ENCODE data around the gene GMDS.

DNA sequence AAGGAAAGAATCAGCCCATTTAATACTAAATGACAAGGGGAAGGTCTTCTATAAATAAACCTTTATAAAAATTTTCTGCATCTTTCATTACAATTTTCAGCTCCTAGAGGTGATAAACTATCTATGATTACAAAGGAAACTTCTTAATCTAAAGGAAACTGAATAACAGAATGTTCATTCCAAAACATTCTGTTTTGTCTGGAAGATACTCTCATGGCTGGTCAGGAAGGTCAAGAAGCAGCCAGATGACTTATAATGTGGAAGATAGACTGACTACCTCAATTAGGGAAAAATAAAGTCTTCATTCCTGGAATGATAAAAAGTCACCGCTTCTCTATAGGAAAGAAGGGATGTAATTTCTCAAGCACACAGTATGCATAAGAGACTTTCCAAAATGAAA, 131.3 kb downstream of the GMDS start:
- TF ChIP-seq, protein P1, sequence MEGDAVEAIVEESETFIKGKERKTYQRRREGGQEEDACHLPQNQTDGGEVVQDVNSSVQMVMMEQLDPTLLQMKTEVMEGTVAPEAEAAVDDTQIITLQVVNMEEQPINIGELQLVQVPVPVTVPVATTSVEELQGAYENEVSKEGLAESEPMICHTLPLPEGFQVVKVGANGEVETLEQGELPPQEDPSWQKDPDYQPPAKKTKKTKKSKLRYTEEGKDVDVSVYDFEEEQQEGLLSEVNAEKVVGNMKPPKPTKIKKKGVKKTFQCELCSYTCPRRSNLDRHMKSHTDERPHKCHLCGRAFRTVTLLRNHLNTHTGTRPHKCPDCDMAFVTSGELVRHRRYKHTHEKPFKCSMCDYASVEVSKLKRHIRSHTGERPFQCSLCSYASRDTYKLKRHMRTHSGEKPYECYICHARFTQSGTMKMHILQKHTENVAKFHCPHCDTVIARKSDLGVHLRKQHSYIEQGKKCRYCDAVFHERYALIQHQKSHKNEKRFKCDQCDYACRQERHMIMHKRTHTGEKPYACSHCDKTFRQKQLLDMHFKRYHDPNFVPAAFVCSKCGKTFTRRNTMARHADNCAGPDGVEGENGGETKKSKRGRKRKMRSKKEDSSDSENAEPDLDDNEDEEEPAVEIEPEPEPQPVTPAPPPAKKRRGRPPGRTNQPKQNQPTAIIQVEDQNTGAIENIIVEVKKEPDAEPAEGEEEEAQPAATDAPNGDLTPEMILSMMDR (optimal IDR thresholded peaks at IDR 0.05 in 1 of 3, IDR thresholded peaks at IDR 0.05 in 1 of 3, conservative IDR thresholded peaks at IDR 0.05 in 1 of 3; ENCODE audit: extremely low read depth in 1 of 3, insufficient read depth in 2 of 3, low read length in 3 of 3) = no peak
- no peak for TF ChIP-seq EZH2 (IDR thresholded peaks at IDR 0.05; ENCODE audit: low read length)

Data from keratinocyte (primary cell).